H9 (cell line): ENCODE measurements around the gene TRPM2. TPM values are rescaled to one million over a fixed set of nuclear protein-coding genes. Genes with fewer than 3 reads are reported as not detected.

Source experiments
- DNase-seq: peaks from one replicate; pipeline ENCODE4 v3.0.0-alpha.2; 2017
- H2AFZ ChIP-seq: one replicate; pipeline ENCODE4 v1.6.1; 2013; ENCODE audit warnings: mild to moderate bottlenecking, low read length, control low read depth, moderate library complexity
- H2AK5ac ChIP-seq: 2 replicates; pipeline ENCODE4 v1.6.1; 2013; ENCODE audit warnings: low read length, control low read depth, mixed read lengths; ENCODE audit not compliant: insufficient read length
- H2BK120ac ChIP-seq: one replicate; pipeline ENCODE4 v1.6.1; 2013; ENCODE audit warnings: low read depth, mild to moderate bottlenecking, low read length, control low read depth, inconsistent platforms; ENCODE audit not compliant: poor library complexity, severe bottlenecking
- H2BK12ac ChIP-seq: 2 replicates; pipeline ENCODE4 v1.6.1; 2013; ENCODE audit warnings: low read length, control low read depth, mixed read lengths, low read depth; ENCODE audit not compliant: insufficient read length
- H2BK15ac ChIP-seq: 2 replicates; pipeline ENCODE4 v1.6.1; 2013; ENCODE audit warnings: low read depth, low read length, control low read depth
- H2BK20ac ChIP-seq: one replicate; pipeline ENCODE4 v1.6.1; 2013; ENCODE audit warnings: low read depth, mild to moderate bottlenecking, low read length, control low read depth, inconsistent platforms; ENCODE audit not compliant: poor library complexity, severe bottlenecking
- H2BK5ac ChIP-seq: 2 replicates; pipeline ENCODE4 v1.6.1; 2013; ENCODE audit warnings: low read length, control low read depth, mixed read lengths; ENCODE audit not compliant: insufficient read length
- H3K14ac ChIP-seq: 2 replicates; pipeline ENCODE4 v1.6.1; 2013; ENCODE audit warnings: low read length, control low read depth; ENCODE audit not compliant: insufficient read depth
- H3K18ac ChIP-seq: 2 replicates; pipeline ENCODE4 v1.6.1; 2013; ENCODE audit warnings: low read depth, mild to moderate bottlenecking, mixed read lengths, low read length, control low read depth; ENCODE audit not compliant: insufficient read length
- H3K23ac ChIP-seq: 2 replicates; pipeline ENCODE4 v1.6.1; 2013; ENCODE audit warnings: low read length, control low read depth, mixed read lengths, low read depth; ENCODE audit not compliant: insufficient read length
- H3K23me2 ChIP-seq: 2 replicates; pipeline ENCODE4 v1.6.1; 2013; ENCODE audit warnings: low read depth, mild to moderate bottlenecking, mixed read lengths, low read length, control low read depth; ENCODE audit not compliant: insufficient read length, poor library complexity, severe bottlenecking
- H3K27ac ChIP-seq: 2 replicates; pipeline ENCODE4 v1.5.1; 2013; ENCODE audit warnings: low read length, control low read depth, mixed read lengths, low read depth; ENCODE audit not compliant: insufficient read length
- H3K27me3 ChIP-seq: 2 replicates; pipeline ENCODE4 v1.6.1; 2013; ENCODE audit warnings: low read length, control low read depth, inconsistent platforms; ENCODE audit not compliant: insufficient read depth
- H3K4ac ChIP-seq: 2 replicates; pipeline ENCODE4 v1.6.1; 2013; ENCODE audit warnings: low read depth, mild to moderate bottlenecking, control low read depth, inconsistent platforms, low read length, moderate library complexity
- H3K4me1 ChIP-seq: 2 replicates; pipeline ENCODE4 v1.6.1; 2013; ENCODE audit warnings: low read length, control low read depth, inconsistent platforms; ENCODE audit not compliant: insufficient read depth
- H3K4me2 ChIP-seq: 2 replicates; pipeline ENCODE4 v1.6.1; 2013; ENCODE audit warnings: low read length, control low read depth, mixed read lengths; ENCODE audit not compliant: insufficient read length, insufficient read depth
- H3K56ac ChIP-seq: 2 replicates; pipeline ENCODE4 v1.6.1; 2013; ENCODE audit warnings: low read depth, mild to moderate bottlenecking, mixed read lengths, low read length, control low read depth; ENCODE audit not compliant: insufficient read length
- H3K79me1 ChIP-seq: 2 replicates; pipeline ENCODE4 v1.6.1; 2013; ENCODE audit warnings: low read depth, mild to moderate bottlenecking, moderate library complexity, low read length, control low read depth, inconsistent platforms; ENCODE audit not compliant: insufficient read depth, poor library complexity, severe bottlenecking
- H3K79me2 ChIP-seq: 2 replicates; pipeline ENCODE4 v1.6.1; 2013; ENCODE audit warnings: low read length, control low read depth, inconsistent platforms; ENCODE audit not compliant: insufficient read depth
- H3K9ac ChIP-seq: 2 replicates; pipeline ENCODE4 v1.6.1; 2013; ENCODE audit warnings: low read length, control low read depth, mixed read lengths; ENCODE audit not compliant: insufficient read length; ENCODE audit errors: extremely low read depth
- H3K9me3 ChIP-seq: one replicate; pipeline ENCODE4 v1.6.1; 2013; ENCODE audit warnings: low read depth, low read length, inconsistent platforms; ENCODE audit not compliant: control insufficient read depth
- H3T11ph ChIP-seq: one replicate; pipeline ENCODE4 v1.6.1; 2013; ENCODE audit warnings: mild to moderate bottlenecking, low read length, control low read depth, inconsistent platforms
- H4K20me1 ChIP-seq: one replicate; pipeline ENCODE4 v1.6.1; 2013; ENCODE audit not compliant: control insufficient read depth, insufficient read length, insufficient read depth
- H4K5ac ChIP-seq: 2 replicates; pipeline ENCODE4 v1.6.1; 2013; ENCODE audit warnings: low read depth, mild to moderate bottlenecking, mixed read lengths, low read length, control low read depth; ENCODE audit not compliant: insufficient read length
- H4K8ac ChIP-seq: replicated peaks from 2 replicates; pipeline ENCODE4 v1.6.1; 2013; ENCODE audit warnings: low read length, control low read depth, mixed read lengths, low read depth; ENCODE audit not compliant: insufficient read length
- H4K91ac ChIP-seq: 2 replicates; pipeline ENCODE4 v1.6.1; 2013; ENCODE audit warnings: low read depth, mild to moderate bottlenecking, moderate library complexity, mixed read lengths, low read length, control low read depth; ENCODE audit not compliant: insufficient read length
- H3K27ac Mint-ChIP-seq, 3 experiments: 2 replicates in 2 of 3; 3 replicates in 1 of 3; pipeline ENCODE4 v1.8.0; 2020 to 2021; ENCODE audit warnings: mixed read lengths in 3 of 3, mild to moderate bottlenecking in 1 of 3, moderate library complexity in 1 of 3
- H3K27me3 Mint-ChIP-seq: 2 replicates; pipeline ENCODE4 v1.8.0; 2021; ENCODE audit warnings: low read depth, mild to moderate bottlenecking, moderate library complexity, mixed read lengths
- H3K36me3 Mint-ChIP-seq, 3 experiments: 2 replicates in 2 of 3; 3 replicates in 1 of 3; pipeline ENCODE4 v1.8.0; 2020 to 2021; ENCODE audit warnings: low read depth in 3 of 3, mixed read lengths in 3 of 3; ENCODE audit not compliant: insufficient read depth in 1 of 3
- H3K4me1 Mint-ChIP-seq, 2 experiments: 2 replicates each; pipeline ENCODE4 v1.8.0; 2020; ENCODE audit warnings: mixed read lengths in 2 of 2
- H3K4me3 Mint-ChIP-seq, 2 experiments: 2 replicates in 1 of 2; 3 replicates in 1 of 2; pipeline ENCODE4 v1.8.0; 2020 to 2021; ENCODE audit warnings: mild to moderate bottlenecking in 2 of 2, mixed read lengths in 2 of 2, moderate library complexity in 1 of 2
- H3K9me3 Mint-ChIP-seq, 2 experiments: 2 replicates in 1 of 2; 3 replicates in 1 of 2; pipeline ENCODE4 v1.8.0; 2020; ENCODE audit warnings: mild to moderate bottlenecking in 2 of 2, mixed read lengths in 2 of 2, moderate library complexity in 1 of 2
- WGBS: extraction: QIAGEN DNeasy Blood & Tissue Kit; methylation state at CpG from one replicate; pipeline ENCODE4 v1.1.7; 2013; ENCODE audit warnings: missing lambda C conversion rate, low lambda C conversion rate, mixed read lengths; ENCODE audit not compliant: insufficient read length; ENCODE audit errors: extremely low coverage; 5-methylcytosine and 5-hydroxymethylcytosine counted together
- total RNA-seq: library from RNA; stranded (reverse); gene quantifications from 2 replicates; pipeline ENCODE4 v1.2.1, GENCODE V29; 2021
- TF ChIP-seq, protein P1 (sequence below): fragments of 200-600 bp; sonication (generic); conservative IDR thresholded peaks from 3 replicates; pipeline ENCODE4 v1.8.0; 2021; ENCODE audit warnings: antibody characterized with exemption, mild to moderate bottlenecking

Gene TRPM2
- total RNA-seq, 1 experiment from 2014 or later: 0.68 TPM

GRCh38 chr21:44426663-44427191 is 73.3 kb downstream of the TRPM2 start:
- H3K14ac ChIP-seq: no peak overlapping the region
- no peak overlapping the region for H3K23ac ChIP-seq
- no peak overlapping the region for H3K9ac ChIP-seq
- H3K4me1 ChIP-seq: no peaks in the 10 kb centered on the region
- H3T11ph ChIP-seq: no peak overlapping the region
- H3K4ac ChIP-seq: no peak overlapping the region
- TF ChIP-seq, protein P1, sequence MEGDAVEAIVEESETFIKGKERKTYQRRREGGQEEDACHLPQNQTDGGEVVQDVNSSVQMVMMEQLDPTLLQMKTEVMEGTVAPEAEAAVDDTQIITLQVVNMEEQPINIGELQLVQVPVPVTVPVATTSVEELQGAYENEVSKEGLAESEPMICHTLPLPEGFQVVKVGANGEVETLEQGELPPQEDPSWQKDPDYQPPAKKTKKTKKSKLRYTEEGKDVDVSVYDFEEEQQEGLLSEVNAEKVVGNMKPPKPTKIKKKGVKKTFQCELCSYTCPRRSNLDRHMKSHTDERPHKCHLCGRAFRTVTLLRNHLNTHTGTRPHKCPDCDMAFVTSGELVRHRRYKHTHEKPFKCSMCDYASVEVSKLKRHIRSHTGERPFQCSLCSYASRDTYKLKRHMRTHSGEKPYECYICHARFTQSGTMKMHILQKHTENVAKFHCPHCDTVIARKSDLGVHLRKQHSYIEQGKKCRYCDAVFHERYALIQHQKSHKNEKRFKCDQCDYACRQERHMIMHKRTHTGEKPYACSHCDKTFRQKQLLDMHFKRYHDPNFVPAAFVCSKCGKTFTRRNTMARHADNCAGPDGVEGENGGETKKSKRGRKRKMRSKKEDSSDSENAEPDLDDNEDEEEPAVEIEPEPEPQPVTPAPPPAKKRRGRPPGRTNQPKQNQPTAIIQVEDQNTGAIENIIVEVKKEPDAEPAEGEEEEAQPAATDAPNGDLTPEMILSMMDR: no peak
- Mint-ChIP-seq H3K27ac (no peak overlapping the region), H3K9me3 (peaks cover 8 to 14% of the 10 kb centered on the region in 2 experiments), H3K36me3 (no peaks in the 10 kb centered on the region), H3K4me3 (no peak overlapping the region), H3K27me3 (no peaks in the 10 kb centered on the region; the same call in 1 of the 2 replicates), H3K4me1 (peaks cover 0 to 3% of the 10 kb centered on the region in 2 experiments; a peak in 1 of 4 replicates)
- no peak overlapping the region for H3K4me2 ChIP-seq
- no peak overlapping the region for H4K91ac ChIP-seq
- H2AK5ac ChIP-seq: no peak overlapping the region
- no peak overlapping the region for H3K18ac ChIP-seq
- no peaks in the 10 kb centered on the region for H4K20me1 ChIP-seq
- no peaks in the 10 kb centered on the region for H3K27me3 ChIP-seq
- peak; percentile 25 for DNase-seq
- H2AFZ ChIP-seq: no peak overlapping the region
- no peaks in the 10 kb centered on the region for H3K79me1 ChIP-seq
- no CpG with 5 or more reads among the region's 21 CpGs for WGBS
- H2BK20ac ChIP-seq: no peak overlapping the region
- no peak overlapping the region for H2BK12ac ChIP-seq
- H4K5ac ChIP-seq: no peak overlapping the region
- no peak overlapping the region for H4K8ac ChIP-seq
- H2BK15ac ChIP-seq: no peak overlapping the region
- no peak overlapping the region for H3K27ac ChIP-seq
- no peaks in the 10 kb centered on the region for H3K23me2 ChIP-seq
- H3K56ac ChIP-seq: no peak overlapping the region
- H2BK120ac ChIP-seq: no peak overlapping the region
- H2BK5ac ChIP-seq: no peak overlapping the region
- no peaks in the 10 kb centered on the region for H3K9me3 ChIP-seq
- H3K79me2 ChIP-seq: no peaks in the 10 kb centered on the region
